ENCODE data around the gene RNF224. TPM values are rescaled to one million over a fixed set of nuclear protein-coding genes. Genes with fewer than 3 reads are reported as not detected.

RNF224 gene
- total RNA-seq, 1 experiment from 2014 or later = 0.30 TPM

DNA sequence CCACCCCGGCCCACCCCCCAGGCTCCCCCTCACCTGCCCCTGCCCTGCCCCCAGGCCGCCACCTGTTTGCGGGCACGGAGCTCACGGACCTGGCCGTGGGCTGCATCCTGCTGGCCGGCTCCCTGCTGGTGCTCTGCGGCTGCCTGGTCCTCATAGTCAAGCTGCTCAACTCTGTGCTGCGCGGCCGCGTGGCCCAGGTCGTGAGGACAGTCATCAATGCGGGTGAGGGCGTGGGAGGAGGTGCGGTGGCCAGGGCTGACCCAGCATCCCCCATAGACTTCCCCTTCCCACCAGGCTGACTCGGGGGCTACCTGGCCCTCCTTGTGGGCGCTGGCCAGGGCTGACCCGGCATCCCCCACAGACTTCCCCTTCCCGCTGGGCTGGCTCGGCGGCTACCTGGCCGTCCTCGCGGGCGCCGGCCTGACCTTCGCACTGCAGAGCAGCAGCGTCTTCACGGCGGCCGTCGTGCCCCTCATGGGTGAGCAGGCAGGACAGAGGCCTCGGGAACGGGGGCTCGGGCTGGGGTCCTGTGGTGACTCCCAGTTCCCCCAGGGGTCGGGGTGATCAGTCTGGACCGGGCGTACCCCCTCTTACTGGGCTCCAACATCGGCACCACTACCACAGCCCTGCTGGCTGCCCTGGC lies 6.9 kb downstream of the RNF224 start:
- Histone ChIP-seq H3K9ac (ENCODE audit: low read length) (no peak overlapping the region), H3K9me3 (ENCODE audit: control insufficient read depth in 1 of 2, insufficient read depth in 1 of 2, low read depth in 1 of 2, low read length in 2 of 2) (no peaks in the 10 kb centered on the region), H3K4me3 (replicated peaks in 1 of 2; ENCODE audit: low read depth in 1 of 2, low read length in 2 of 2) (no peak overlapping the region), H3K9me2 (ENCODE audit: insufficient read depth) (no peaks in the 10 kb centered on the region), H3K27ac (ENCODE audit: low read depth, low read length) (no peak overlapping the region), H3K27me3 (ENCODE audit: insufficient read depth, low read length) (no peaks in the 10 kb centered on the region), H3K4me1 (ENCODE audit: control insufficient read depth in 1 of 2, insufficient read depth in 2 of 2, low read length in 2 of 2) (peaks cover 23 to 41% of the 10 kb centered on the region in 2 experiments), H2AFZ (ENCODE audit: low read depth, low read length, poor library complexity, severe bottlenecking) (no peak overlapping the region), H3K36me3 (ENCODE audit: control insufficient read depth in 1 of 2, insufficient read depth in 2 of 2, low read length in 2 of 2) (no peaks in the 10 kb centered on the region), H3K4me2 (ENCODE audit: low read length) (no peak overlapping the region), H4K20me1 (ENCODE audit: insufficient read depth) (no peaks in the 10 kb centered on the region), H3K79me2 (ENCODE audit: insufficient read depth, low read length) (peaks cover 8% of the 10 kb centered on the region; the same call in 1 of the 2 replicates)
- CTCF ChIA-PET = no interaction called here
- intact Hi-C loops (cut with micrococcal nuclease) = no loop called here
- no TSS peak for BruUV-seq (replicated peaks)
- DNase-seq (ENCODE audit: low read depth, low spot score) (no peak), ATAC-seq (no peak)
- RAD21 ChIA-PET (ENCODE audit: low non-redundant PET in 1 of 2, low total read pairs in 2 of 2, uncharacterized antibody in 2 of 2, unreplicated experiment in 2 of 2) = no interaction called here
- POLR2A ChIA-PET = no interaction called here
- TF ChIP-seq CBX3 (IDR thresholded peaks at IDR 0.05; ENCODE audit: low read depth) = no peak
- no peak for TF ChIP-seq FOSL1 (IDR thresholded peaks at IDR 0.05; ENCODE audit: low read depth)
- TF ChIP-seq EZH2phosphoT487 (IDR thresholded peaks at IDR 0.05; ENCODE audit: borderline replicate concordance) = no peak
- TF ChIP-seq JUND (IDR thresholded peaks at IDR 0.05) = no peak
- TF ChIP-seq ZNF274 (IDR thresholded peaks at IDR 0.05; ENCODE audit: low read depth, low read length) = no peak
- no peak for TF ChIP-seq RAD21 (IDR thresholded peaks at IDR 0.05; ENCODE audit: low read depth)
- TF ChIP-seq SRF (IDR thresholded peaks at IDR 0.05; ENCODE audit: low read depth) = no peak
- no peak for TF ChIP-seq SIN3A (IDR thresholded peaks at IDR 0.05; ENCODE audit: low read depth)
- no peak for TF ChIP-seq MAX (IDR thresholded peaks at IDR 0.05)
- TF ChIP-seq EZH2 (IDR thresholded peaks at IDR 0.05) = no peak
- TF ChIP-seq TCF7L2 (IDR thresholded peaks at IDR 0.05; ENCODE audit: borderline replicate concordance, extremely low read depth, insufficient read depth, insufficient read length) = no peak
- TF ChIP-seq CTCF (IDR thresholded peaks at IDR 0.05 in 2 of 3, conservative IDR thresholded peaks at IDR 0.05 in 1 of 3; ENCODE audit: borderline replicate concordance in 1 of 3, insufficient read depth in 1 of 3, low read depth in 2 of 3, low read length in 2 of 3) = no peak

All from HCT116 (cell line).